T follicular helper cell (primary cell): ENCODE measurements around the gene CCDC169.
"Not testable (repeated sequence)": the region's sequence is repeated elsewhere in the genome, so short reads cannot be mapped to it uniquely, and the experiment has no call there.

Experiments
- DNase-seq: peaks from one replicate; pipeline ENCODE4 v3.0.0-alpha.2; 2020; ENCODE audit warnings: low read depth

CCDC169 gene

GRCh38 chr13:36313047-36313969, 15.7 kb upstream of the CCDC169 start:
- no peak for DNase-seq

- DNase-seq: no peak
Observed at GRCh38 chr13:36310417-36311108, 12.9 kb upstream of the CCDC169 start.

- DNase-seq: no peak
Observed at GRCh38 chr13:36302289-36302688, 4.7 kb upstream of the CCDC169 start.

- not testable (repeated sequence) for DNase-seq
Observed at GRCh38 chr13:36299469-36299868, 1.9 kb upstream of the CCDC169 start.

GRCh38 chr13:36298535-36299068, 988 bp upstream of the CCDC169 start:
- no peak for DNase-seq

- no peak for DNase-seq
Observed at GRCh38 chr13:36294096-36294495, 3.5 kb downstream of the CCDC169 start.

- no peak for DNase-seq
Observed at GRCh38 chr13:36293497-36293896, 4.1 kb downstream of the CCDC169 start.

GRCh38 chr13:36288794-36289391, 8.7 kb downstream of the CCDC169 start:
- DNase-seq: no peak

GRCh38 chr13:36286006-36286405, 11.6 kb downstream of the CCDC169 start:
- no peak for DNase-seq

GRCh38 chr13:36282821-36283432, 14.7 kb downstream of the CCDC169 start:
- DNase-seq: no peak

- no peak for DNase-seq
Observed at GRCh38 chr13:36275190-36276002, 22.2 kb downstream of the CCDC169 start.

- no peak for DNase-seq
Observed at GRCh38 chr13:36273431-36273830, 24.2 kb downstream of the CCDC169 start.

GRCh38 chr13:36261976-36262375, 35.6 kb downstream of the CCDC169 start:
- no peak for DNase-seq

GRCh38 chr13:36261011-36261410, 36.6 kb downstream of the CCDC169 start:
- no peak for DNase-seq

- DNase-seq: no peak
Observed at GRCh38 chr13:36259361-36260137, 38.1 kb downstream of the CCDC169 start.

- DNase-seq: no peak
Observed at GRCh38 chr13:36258831-36259230, 38.8 kb downstream of the CCDC169 start.

GRCh38 chr13:36251526-36251925, 46.1 kb downstream of the CCDC169 start:
- DNase-seq: no peak

- no peak for DNase-seq
Observed at GRCh38 chr13:36251017-36251416, 46.6 kb downstream of the CCDC169 start.

GRCh38 chr13:36248700-36249099, 48.9 kb downstream of the CCDC169 start:
- no peak for DNase-seq

- no peak for DNase-seq
Observed at GRCh38 chr13:36244990-36245389, 52.6 kb downstream of the CCDC169 start.
